ENCODE results near the gene MAT2B.

Gene MAT2B

GRCh38 chr5:163564321-163564938 is 59.0 kb downstream of the MAT2B start:
- FAIRE-seq = peak; percentile 85
- DNase-seq (ENCODE audit: insufficient read length, low spot score) = peak; percentile 23
- TF ChIP-seq SPI1 (IDR thresholded peaks at IDR 0.05; ENCODE audit: low read depth, low read length) = no peak
- TF ChIP-seq POLR2AphosphoS5 (IDR thresholded peaks at IDR 0.05; ENCODE audit: low read depth, low read length) = no peak
- no peak for TF ChIP-seq TAF1 (IDR thresholded peaks at IDR 0.05; ENCODE audit: low read depth, low read length)
- no peak for TF ChIP-seq PAX5 (IDR thresholded peaks at IDR 0.05; ENCODE audit: insufficient read depth, low read length, severe bottlenecking)
- no peak for TF ChIP-seq POLR2A (IDR thresholded peaks at IDR 0.05; ENCODE audit: low read depth, low read length)
- no peak for TF ChIP-seq POU2F2 (IDR thresholded peaks at IDR 0.05; ENCODE audit: low read depth, low read length)

- FAIRE-seq = no peak
- TF ChIP-seq POLR2A (IDR thresholded peaks at IDR 0.05; ENCODE audit: low read depth, low read length) (no peak), POLR2AphosphoS5 (IDR thresholded peaks at IDR 0.05; ENCODE audit: low read depth, low read length) (no peak), POU2F2 (IDR thresholded peaks at IDR 0.05; ENCODE audit: low read depth, low read length) (no peak), SPI1 (IDR thresholded peaks at IDR 0.05; ENCODE audit: low read depth, low read length) (no peak), PAX5 (IDR thresholded peaks at IDR 0.05; ENCODE audit: insufficient read depth, low read length, severe bottlenecking) (no peak), TAF1 (IDR thresholded peaks at IDR 0.05; ENCODE audit: low read depth, low read length) (no peak)
- DNase-seq (ENCODE audit: insufficient read length, low spot score) = no peak
Observed at GRCh38 chr5:163565492-163565891, 60.1 kb downstream of the MAT2B start.

GRCh38 chr5:163565931-163566608 is 60.7 kb downstream of the MAT2B start:
- FAIRE-seq (no peak), DNase-seq (ENCODE audit: insufficient read length, low spot score) (no peak)
- TF ChIP-seq POU2F2 (IDR thresholded peaks at IDR 0.05; ENCODE audit: low read depth, low read length) (no peak), POLR2A (IDR thresholded peaks at IDR 0.05; ENCODE audit: low read depth, low read length) (no peak)

- DNase-seq (ENCODE audit: insufficient read length, low spot score) = no peak
- FAIRE-seq = no peak
- no peak for TF ChIP-seq POLR2AphosphoS5 (IDR thresholded peaks at IDR 0.05; ENCODE audit: low read depth, low read length)
- no peak for TF ChIP-seq POU2F2 (IDR thresholded peaks at IDR 0.05; ENCODE audit: low read depth, low read length)
- TF ChIP-seq SPI1 (IDR thresholded peaks at IDR 0.05; ENCODE audit: low read depth, low read length) = no peak
- no peak for TF ChIP-seq TAF1 (IDR thresholded peaks at IDR 0.05; ENCODE audit: low read depth, low read length)
- no peak for TF ChIP-seq POLR2A (IDR thresholded peaks at IDR 0.05; ENCODE audit: low read depth, low read length)
- TF ChIP-seq PAX5 (IDR thresholded peaks at IDR 0.05; ENCODE audit: insufficient read depth, low read length, severe bottlenecking) = no peak
Observed at GRCh38 chr5:163566678-163567077, 61.3 kb downstream of the MAT2B start.

- FAIRE-seq = no peak
- TF ChIP-seq POLR2A (IDR thresholded peaks at IDR 0.05; ENCODE audit: low read depth, low read length) (no peak), PAX5 (IDR thresholded peaks at IDR 0.05; ENCODE audit: insufficient read depth, low read length, severe bottlenecking) (no peak), SPI1 (IDR thresholded peaks at IDR 0.05; ENCODE audit: low read depth, low read length) (no peak), TAF1 (IDR thresholded peaks at IDR 0.05; ENCODE audit: low read depth, low read length) (no peak), POLR2AphosphoS5 (IDR thresholded peaks at IDR 0.05; ENCODE audit: low read depth, low read length) (no peak), POU2F2 (IDR thresholded peaks at IDR 0.05; ENCODE audit: low read depth, low read length) (no peak)
- no peak for DNase-seq (ENCODE audit: insufficient read length, low spot score)
Observed at GRCh38 chr5:163567811-163568210, 62.4 kb downstream of the MAT2B start.
